ENCODE results near the gene CDH5.

Gene CDH5

GRCh38 chr16:66395806-66396555 is 29.5 kb downstream of the CDH5 start:
- DNase-seq: no peak

- no peak for DNase-seq
Observed at GRCh38 chr16:66397736-66398433, 31.4 kb downstream of the CDH5 start.

- DNase-seq: no peak
Observed at GRCh38 chr16:66399031-66399430, 32.5 kb downstream of the CDH5 start.

GRCh38 chr16:66399930-66400329 is 33.4 kb downstream of the CDH5 start:
- no peak for DNase-seq

GRCh38 chr16:66400503-66401380 is 34.3 kb downstream of the CDH5 start:
- DNase-seq: no peak

GRCh38 chr16:66401610-66402009 is 35.1 kb downstream of the CDH5 start:
- DNase-seq: no peak

- DNase-seq: no peak
Observed at GRCh38 chr16:66402166-66402565, 35.7 kb downstream of the CDH5 start.

- no peak for DNase-seq
Observed at GRCh38 chr16:66402591-66403230, 36.2 kb downstream of the CDH5 start.

- DNase-seq: no peak
Observed at GRCh38 chr16:66403531-66404145, 37.1 kb downstream of the CDH5 start.

GRCh38 chr16:66405057-66405783 is 38.7 kb downstream of the CDH5 start:
- no peak for DNase-seq

- DNase-seq: no peak
Observed at GRCh38 chr16:66406534-66407221, 40.2 kb downstream of the CDH5 start.

GRCh38 chr16:66408163-66409048 is 41.9 kb downstream of the CDH5 start:
- no peak for DNase-seq

- no peak for DNase-seq
Observed at GRCh38 chr16:66409156-66409555, 42.7 kb downstream of the CDH5 start.

- DNase-seq: no peak
Observed at GRCh38 chr16:66412182-66412581, 45.7 kb downstream of the CDH5 start.

- no peak for DNase-seq
Observed at GRCh38 chr16:66414891-66415290, 48.4 kb downstream of the CDH5 start.

- no peak for DNase-seq
Observed at GRCh38 chr16:66416136-66416535, 49.6 kb downstream of the CDH5 start.

GRCh38 chr16:66416939-66417700 is 50.6 kb downstream of the CDH5 start:
- no peak for DNase-seq

- no peak for DNase-seq
Observed at GRCh38 chr16:66418165-66418962, 51.9 kb downstream of the CDH5 start.

Data from SIG-M5 (cell line).